ENCODE results near the gene KCNK2.

KCNK2 gene

DNA sequence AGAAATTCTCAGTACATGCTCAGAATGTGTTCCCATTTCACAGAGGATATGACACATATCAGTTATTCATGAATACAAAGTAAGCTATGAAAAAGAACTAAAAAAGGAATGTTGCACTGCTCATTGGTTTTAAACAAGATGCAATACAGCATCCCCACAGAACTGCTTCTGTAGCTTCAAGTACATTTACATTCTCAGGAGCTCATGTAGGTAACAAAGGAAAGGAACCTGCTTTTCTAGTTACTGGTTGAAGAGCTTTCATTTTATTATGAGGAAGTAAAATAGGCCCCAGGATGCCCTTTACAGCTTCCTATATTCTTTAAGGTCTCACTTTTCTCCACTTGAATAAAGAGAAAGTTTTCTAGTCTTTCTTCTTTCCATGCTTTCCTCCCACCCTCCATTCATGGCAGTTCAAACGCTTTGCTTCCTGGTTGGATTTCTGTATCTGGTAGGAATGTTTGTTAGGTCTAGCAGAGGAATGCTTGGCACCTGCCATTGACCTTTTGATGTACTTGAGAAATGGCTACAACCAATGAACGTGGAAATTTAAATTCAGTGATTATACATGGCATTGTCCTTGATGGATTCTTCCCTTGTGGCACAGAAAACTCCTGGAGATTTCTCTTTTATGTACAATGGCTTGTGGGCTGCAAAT is 27.1 kb upstream of the KCNK2 start:
- no peak for TF ChIP-seq POLR2AphosphoS5 (IDR thresholded peaks at IDR 0.05; ENCODE audit: low read depth, low read length)
- TF ChIP-seq SIN3A (IDR thresholded peaks at IDR 0.05; ENCODE audit: borderline replicate concordance, insufficient read depth, low read length): no peak
- TF ChIP-seq, protein P1, sequence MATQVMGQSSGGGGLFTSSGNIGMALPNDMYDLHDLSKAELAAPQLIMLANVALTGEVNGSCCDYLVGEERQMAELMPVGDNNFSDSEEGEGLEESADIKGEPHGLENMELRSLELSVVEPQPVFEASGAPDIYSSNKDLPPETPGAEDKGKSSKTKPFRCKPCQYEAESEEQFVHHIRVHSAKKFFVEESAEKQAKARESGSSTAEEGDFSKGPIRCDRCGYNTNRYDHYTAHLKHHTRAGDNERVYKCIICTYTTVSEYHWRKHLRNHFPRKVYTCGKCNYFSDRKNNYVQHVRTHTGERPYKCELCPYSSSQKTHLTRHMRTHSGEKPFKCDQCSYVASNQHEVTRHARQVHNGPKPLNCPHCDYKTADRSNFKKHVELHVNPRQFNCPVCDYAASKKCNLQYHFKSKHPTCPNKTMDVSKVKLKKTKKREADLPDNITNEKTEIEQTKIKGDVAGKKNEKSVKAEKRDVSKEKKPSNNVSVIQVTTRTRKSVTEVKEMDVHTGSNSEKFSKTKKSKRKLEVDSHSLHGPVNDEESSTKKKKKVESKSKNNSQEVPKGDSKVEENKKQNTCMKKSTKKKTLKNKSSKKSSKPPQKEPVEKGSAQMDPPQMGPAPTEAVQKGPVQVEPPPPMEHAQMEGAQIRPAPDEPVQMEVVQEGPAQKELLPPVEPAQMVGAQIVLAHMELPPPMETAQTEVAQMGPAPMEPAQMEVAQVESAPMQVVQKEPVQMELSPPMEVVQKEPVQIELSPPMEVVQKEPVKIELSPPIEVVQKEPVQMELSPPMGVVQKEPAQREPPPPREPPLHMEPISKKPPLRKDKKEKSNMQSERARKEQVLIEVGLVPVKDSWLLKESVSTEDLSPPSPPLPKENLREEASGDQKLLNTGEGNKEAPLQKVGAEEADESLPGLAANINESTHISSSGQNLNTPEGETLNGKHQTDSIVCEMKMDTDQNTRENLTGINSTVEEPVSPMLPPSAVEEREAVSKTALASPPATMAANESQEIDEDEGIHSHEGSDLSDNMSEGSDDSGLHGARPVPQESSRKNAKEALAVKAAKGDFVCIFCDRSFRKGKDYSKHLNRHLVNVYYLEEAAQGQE (IDR thresholded peaks at IDR 0.05; ENCODE audit: insufficient read depth in 1 of 2, low read depth in 2 of 2, low read length in 2 of 2): no peak

DNA sequence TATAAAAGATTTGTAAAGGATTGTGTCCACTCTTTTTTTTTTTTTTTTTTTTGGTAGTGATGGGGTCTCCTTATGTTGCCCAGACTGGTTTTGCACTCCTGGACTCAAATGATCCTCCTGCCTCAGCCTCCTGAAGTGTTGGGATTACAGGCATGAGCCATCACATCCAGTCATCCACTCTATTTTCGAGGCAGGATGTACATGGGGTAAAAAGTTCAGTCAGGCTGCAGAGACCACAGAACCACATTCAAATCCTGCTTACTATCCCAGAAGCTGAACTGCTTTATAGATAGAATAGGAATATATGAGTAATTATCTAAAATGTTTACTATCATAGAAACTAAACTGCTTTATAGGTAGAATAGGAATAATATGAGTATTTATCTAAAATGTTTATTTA is 26.0 kb upstream of the KCNK2 start:
- TF ChIP-seq SIN3A (IDR thresholded peaks at IDR 0.05; ENCODE audit: borderline replicate concordance, insufficient read depth, low read length): no peak
- TF ChIP-seq TAF1 (IDR thresholded peaks at IDR 0.05; ENCODE audit: borderline replicate concordance, insufficient read depth, low read length): no peak
- TF ChIP-seq FOXP2 (optimal IDR thresholded peaks at IDR 0.05; ENCODE audit: borderline replicate concordance, extremely low read depth, extremely low read length, insufficient read depth): no peak
- TF ChIP-seq, protein P1 (IDR thresholded peaks at IDR 0.05; ENCODE audit: insufficient read depth in 1 of 2, low read depth in 2 of 2, low read length in 2 of 2): no peak
- TF ChIP-seq POLR2AphosphoS5 (IDR thresholded peaks at IDR 0.05; ENCODE audit: low read depth, low read length): no peak

DNA sequence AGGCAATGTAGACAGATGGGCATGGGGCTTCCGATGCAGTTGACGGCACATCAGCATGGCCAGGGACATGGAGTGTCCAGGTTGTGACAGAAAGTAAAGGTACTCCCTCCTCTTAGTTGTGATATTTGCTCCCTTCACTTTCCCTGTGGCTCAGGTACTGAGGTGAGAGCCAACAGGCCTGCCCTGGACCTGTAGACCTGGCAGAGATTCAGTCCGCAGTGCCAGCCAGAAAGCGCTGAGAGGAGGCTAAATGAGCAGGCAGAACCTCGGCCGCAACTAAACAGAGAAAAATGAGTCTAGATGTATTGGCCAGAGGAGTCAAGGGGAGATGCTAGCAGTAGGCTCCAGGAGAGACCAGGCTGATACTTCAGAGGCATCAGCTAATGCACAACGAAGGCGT is 22.6 kb upstream of the KCNK2 start:
- TF ChIP-seq, protein P1 (IDR thresholded peaks at IDR 0.05; ENCODE audit: insufficient read depth in 1 of 2, low read depth in 2 of 2, low read length in 2 of 2): no peak
- no peak for TF ChIP-seq FOXP2 (optimal IDR thresholded peaks at IDR 0.05; ENCODE audit: borderline replicate concordance, extremely low read depth, extremely low read length, insufficient read depth)

DNA sequence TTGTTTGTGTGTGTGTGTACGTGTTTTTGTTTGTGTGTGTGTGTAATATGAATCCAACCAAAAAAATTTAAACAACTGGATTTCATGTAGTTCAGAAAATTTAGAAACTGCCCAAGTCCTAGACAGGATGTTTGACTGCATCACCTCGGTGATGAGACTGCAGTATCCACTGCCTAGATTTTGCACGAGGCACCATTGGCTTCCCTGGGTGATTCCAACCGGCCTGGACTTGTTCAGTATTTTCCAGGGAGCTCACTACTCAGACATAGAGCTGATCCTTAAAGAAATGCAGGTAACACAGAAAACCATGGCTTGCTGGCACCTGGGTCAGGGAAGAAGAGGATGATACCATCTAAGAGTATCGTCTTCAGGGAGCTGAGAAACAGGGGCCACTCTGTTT is 18.2 kb upstream of the KCNK2 start:
- TF ChIP-seq, protein P1 (IDR thresholded peaks at IDR 0.05; ENCODE audit: insufficient read depth in 1 of 2, low read depth in 2 of 2, low read length in 2 of 2): no peak
- no peak for TF ChIP-seq SIN3A (IDR thresholded peaks at IDR 0.05; ENCODE audit: borderline replicate concordance, insufficient read depth, low read length)

DNA sequence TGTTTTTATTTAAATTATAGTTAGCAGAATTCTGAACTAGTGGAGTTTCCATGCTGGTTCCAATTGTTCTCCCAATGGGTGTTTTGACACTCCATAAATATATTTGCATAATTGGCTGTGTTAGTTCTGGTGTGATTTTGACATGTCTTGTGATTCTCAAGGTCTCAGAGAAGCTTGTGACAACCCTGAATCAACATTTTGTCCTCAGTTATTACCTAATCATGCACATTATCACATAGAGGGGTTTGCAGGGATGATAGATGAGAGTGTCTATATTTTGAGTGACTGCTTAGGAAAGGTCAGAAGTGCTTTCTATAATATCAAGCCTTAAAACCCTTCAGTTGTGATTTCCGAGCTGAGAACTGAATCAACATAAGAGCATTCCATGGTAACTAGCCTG is 11.5 kb upstream of the KCNK2 start:
- TF ChIP-seq POLR2AphosphoS5 (IDR thresholded peaks at IDR 0.05; ENCODE audit: low read depth, low read length) (no peak), SIN3A (IDR thresholded peaks at IDR 0.05; ENCODE audit: borderline replicate concordance, insufficient read depth, low read length) (no peak), FOXP2 (optimal IDR thresholded peaks at IDR 0.05; ENCODE audit: borderline replicate concordance, extremely low read depth, extremely low read length, insufficient read depth) (no peak), TAF1 (IDR thresholded peaks at IDR 0.05; ENCODE audit: borderline replicate concordance, insufficient read depth, low read length) (no peak)
- TF ChIP-seq, protein P1 (IDR thresholded peaks at IDR 0.05; ENCODE audit: insufficient read depth in 1 of 2, low read depth in 2 of 2, low read length in 2 of 2): no peak
